Mesodermal cell (in vitro differentiated cells): ENCODE data around the gene EFCAB8.
"Not testable (repeated sequence)": the region's sequence is repeated elsewhere in the genome, so short reads cannot be mapped to it uniquely, and the experiment has no call there.

Experiments used
- H3K27ac ChIP-seq: 2 replicates; pipeline ENCODE4 v1.7.0; 2013; ENCODE audit warnings: mild to moderate bottlenecking, low read depth, low read length, moderate library complexity; ENCODE audit not compliant: severe bottlenecking
- H3K36me3 ChIP-seq: 2 replicates; pipeline ENCODE4 v1.7.1; 2013; ENCODE audit warnings: mild to moderate bottlenecking, low read length, moderate library complexity; ENCODE audit not compliant: control insufficient read depth, insufficient read depth
- H3K4me1 ChIP-seq: one replicate; pipeline ENCODE4 v1.7.1; 2013; ENCODE audit warnings: mild to moderate bottlenecking, low read length; ENCODE audit not compliant: insufficient read depth, control insufficient read depth, poor library complexity, severe bottlenecking
- H3K4me3 ChIP-seq: 2 replicates; pipeline ENCODE4 v1.7.0; 2013; ENCODE audit warnings: low read length, control low read depth, mild to moderate bottlenecking; ENCODE audit not compliant: insufficient read depth, poor library complexity, severe bottlenecking; ENCODE audit errors: extremely low read depth
- H3K9me3 ChIP-seq: 2 replicates; pipeline ENCODE4 v1.7.1; 2013; ENCODE audit warnings: mild to moderate bottlenecking, low read length, moderate library complexity; ENCODE audit not compliant: control insufficient read depth
- WGBS, 2 experiments: methylation state at CpG; one replicate each; pipeline ENCODE4 v1.1.5; 2013; ENCODE audit warnings: missing lambda C conversion rate in 2 of 2; ENCODE audit not compliant: insufficient coverage in 2 of 2; 5-methylcytosine and 5-hydroxymethylcytosine counted together

EFCAB8 gene

GRCh38 chr20:32869562-32869961 lies 10.8 kb downstream of the EFCAB8 start:
- WGBS, 2 experiments = no CpG with 5 or more reads among the region's 2 CpGs
- H3K4me1 ChIP-seq = no peaks in the 10 kb centered on the region

GRCh38 chr20:32870526-32870925 lies 11.8 kb downstream of the EFCAB8 start:
- not testable (repeated sequence) for H3K4me3 ChIP-seq, H3K9me3 ChIP-seq, H3K27ac ChIP-seq, H3K36me3 ChIP-seq, H3K4me1 ChIP-seq
- 87 to 88% methylated on average over 2 to 3 of the region's 3 CpGs for WGBS, 2 experiments

More at GRCh38 chr20:32869562-32869961, 10.8 kb downstream of the EFCAB8 start:
- H3K9me3 ChIP-seq = no peaks in the 10 kb centered on the region
- H3K27ac ChIP-seq = no peak overlapping the region
- no peak overlapping the region for H3K4me3 ChIP-seq
- no peaks in the 10 kb centered on the region for H3K36me3 ChIP-seq

GRCh38 chr20:32870985-32871384 lies 12.3 kb downstream of the EFCAB8 start:
- H3K4me1 ChIP-seq = no peaks in the 10 kb centered on the region
- no peak overlapping the region for H3K27ac ChIP-seq
- H3K36me3 ChIP-seq = no peaks in the 10 kb centered on the region
- no peak overlapping the region for H3K4me3 ChIP-seq
- 92 to 93% methylated on average over 4 of the region's 5 CpGs for WGBS, 2 experiments
- H3K9me3 ChIP-seq = no peaks in the 10 kb centered on the region

- no peak overlapping the region for H3K4me3 ChIP-seq
- H3K9me3 ChIP-seq = no peaks in the 10 kb centered on the region
- no peaks in the 10 kb centered on the region for H3K36me3 ChIP-seq
- 80 to 84% methylated on average over 2 to 3 of the region's 4 CpGs for WGBS, 2 experiments
- no peak overlapping the region for H3K27ac ChIP-seq
- no peaks in the 10 kb centered on the region for H3K4me1 ChIP-seq
These were observed 13.0 kb downstream of the EFCAB8 start for GRCh38 chr20:32871627-32872160.

GRCh38 chr20:32872266-32872665 lies 13.5 kb downstream of the EFCAB8 start:
- WGBS, 2 experiments = 83 to 95% methylated on average over 5 to 6 of the region's 6 CpGs
- H3K9me3 ChIP-seq = no peaks in the 10 kb centered on the region
- H3K4me3 ChIP-seq = no peak overlapping the region
- no peak overlapping the region for H3K27ac ChIP-seq
- no peaks in the 10 kb centered on the region for H3K36me3 ChIP-seq
- H3K4me1 ChIP-seq = no peaks in the 10 kb centered on the region

- 84 to 93% methylated on average over 3 to 8 of the region's 9 CpGs for WGBS, 2 experiments
- Histone ChIP-seq H3K4me3 (no peak overlapping the region), H3K36me3 (no peaks in the 10 kb centered on the region), H3K9me3 (no peaks in the 10 kb centered on the region), H3K4me1 (no peaks in the 10 kb centered on the region), H3K27ac (no peak overlapping the region)
These were observed 16.9 kb downstream of the EFCAB8 start for GRCh38 chr20:32875673-32876072.

GRCh38 chr20:32877507-32877906 lies 18.8 kb downstream of the EFCAB8 start:
- Histone ChIP-seq H3K36me3 (no peaks in the 10 kb centered on the region), H3K9me3 (no peaks in the 10 kb centered on the region), H3K4me1 (no peaks in the 10 kb centered on the region), H3K4me3 (no peak overlapping the region), H3K27ac (no peak overlapping the region)
- WGBS, 2 experiments = 79 to 83% methylated on average over 2 to 4 of the region's 5 CpGs

- Histone ChIP-seq H3K36me3 (no peaks in the 10 kb centered on the region), H3K27ac (no peak overlapping the region), H3K4me3 (no peak overlapping the region), H3K9me3 (no peaks in the 10 kb centered on the region), H3K4me1 (no peaks in the 10 kb centered on the region)
- 83 to 100% methylated on average over 1 to 2 of the region's 3 CpGs for WGBS, 2 experiments
These were observed 20.1 kb downstream of the EFCAB8 start for GRCh38 chr20:32878820-32879219.

- H3K27ac ChIP-seq = no peak overlapping the region
- 92 to 97% methylated on average over 9 of the region's 9 CpGs for WGBS, 2 experiments
- no peaks in the 10 kb centered on the region for H3K9me3 ChIP-seq
- H3K36me3 ChIP-seq = no peaks in the 10 kb centered on the region
- no peaks in the 10 kb centered on the region for H3K4me1 ChIP-seq
- no peak overlapping the region for H3K4me3 ChIP-seq
These were observed 20.8 kb downstream of the EFCAB8 start for GRCh38 chr20:32879538-32879937.

- 80% methylated on average over 1 to 2 of the region's 2 CpGs for WGBS, 2 experiments
- H3K9me3 ChIP-seq = no peaks in the 10 kb centered on the region
- no peak overlapping the region for H3K4me3 ChIP-seq
- no peak overlapping the region for H3K27ac ChIP-seq
- no peaks in the 10 kb centered on the region for H3K4me1 ChIP-seq
- H3K36me3 ChIP-seq = no peaks in the 10 kb centered on the region
These were observed 21.9 kb downstream of the EFCAB8 start for GRCh38 chr20:32880635-32881034.

GRCh38 chr20:32883081-32883480 lies 24.4 kb downstream of the EFCAB8 start:
- H3K9me3 ChIP-seq = no peaks in the 10 kb centered on the region
- no peaks in the 10 kb centered on the region for H3K36me3 ChIP-seq
- no peak overlapping the region for H3K27ac ChIP-seq
- WGBS, 2 experiments = 92 to 94% methylated on average over 4 to 5 of the region's 5 CpGs
- no peaks in the 10 kb centered on the region for H3K4me1 ChIP-seq
- H3K4me3 ChIP-seq = no peak overlapping the region
